Lower leg skin (tissue), 3 donors: Measurements from ENCODE around the gene KRT80.

Experiments
- CTCF ChIP-seq, 3 donors: fragments of 450-650 bp; IDR thresholded peaks; one replicate each; pipeline ENCODE4 v1.5.1; 2016; ENCODE audit warnings: antibody characterized with exemption in 3 of 3, mild to moderate bottlenecking in 3 of 3, moderate library complexity in 2 of 3
- POLR2A ChIP-seq, 2 donors: fragments of 450-650 bp; IDR thresholded peaks; one replicate each; pipeline ENCODE4 v1.6.1; 2016 to 2017; ENCODE audit warnings: antibody characterized with exemption in 2 of 2, mild to moderate bottlenecking in 1 of 2, moderate library complexity in 1 of 2

GRCh38 chr12:52187640-52188039, 4.2 kb downstream of the KRT80 start:
- no peak for TF ChIP-seq CTCF (IDR thresholded peaks at IDR 0.05)
- no peak for TF ChIP-seq POLR2A (IDR thresholded peaks at IDR 0.05)
